H1 (cell line): Measurements from ENCODE around the gene AOPEP. TPM values are rescaled to one million over a fixed set of nuclear protein-coding genes. Genes with fewer than 3 reads are reported as not detected.

ENCODE experiments used
- CTCF ChIA-PET: fragments of 300-600 bp; sonication (Branson Sonifier 250); formaldehyde crosslinking; loops from one replicate; lab custom pipeline; 2021; ENCODE audit not compliant: partially characterized antibody; lab: Charles Lee
- POLR2A ChIA-PET: fragments of 300-600 bp; sonication (Branson Sonifier 250); formaldehyde crosslinking; loops from one replicate; lab custom pipeline; 2021; ENCODE audit warnings: inconsistent platforms; ENCODE audit not compliant: partially characterized antibody; lab: Charles Lee
- DNase-seq, 2 experiments: peaks; one replicate each; pipeline versions ENCODE4 v3.0.0 to v3.0.0-alpha.2; 2010 to 2022; ENCODE audit warnings: low spot score in 2 of 2, low read depth in 1 of 2, mixed read lengths in 1 of 2
- FAIRE-seq: peaks from 2 replicates; lab custom pipeline; 2011; peaks lifted over from hg19 to GRCh38; lab: Jason Lieb, UNC
- H2AFZ ChIP-seq: 2 replicates; pipeline ENCODE4 v1.8.1; 2012; ENCODE audit warnings: low read length, inconsistent platforms
- H2AK5ac ChIP-seq: 2 replicates; pipeline ENCODE4 v1.6.1; 2013; ENCODE audit warnings: low read depth, low read length
- H2BK120ac ChIP-seq: replicated peaks from 2 replicates; pipeline ENCODE3; 2013; ENCODE audit warnings: low read depth, low read length, inconsistent platforms
- H2BK12ac ChIP-seq: 2 replicates; pipeline ENCODE4 v1.6.1; 2013; ENCODE audit warnings: low read depth, low read length
- H2BK15ac ChIP-seq: 2 replicates; pipeline ENCODE4 v1.6.1; 2013; ENCODE audit warnings: low read length
- H2BK20ac ChIP-seq: 2 replicates; pipeline ENCODE4 v1.6.1; 2013; ENCODE audit warnings: low read length
- H2BK5ac ChIP-seq: 2 replicates; pipeline ENCODE4 v1.6.1; 2013; ENCODE audit warnings: low read depth, low read length
- H3K14ac ChIP-seq: 2 replicates; pipeline ENCODE4 v1.6.1; 2013; ENCODE audit warnings: inconsistent platforms; ENCODE audit not compliant: insufficient read length
- H3K18ac ChIP-seq: 2 replicates; pipeline ENCODE4 v1.6.1; 2013; ENCODE audit warnings: low read length; ENCODE audit errors: extremely low read depth
- H3K23ac ChIP-seq: 2 replicates; pipeline ENCODE4 v1.6.1; 2013; ENCODE audit warnings: inconsistent platforms; ENCODE audit not compliant: insufficient read length
- H3K23me2 ChIP-seq: 2 replicates; pipeline ENCODE4 v1.6.1; 2013; ENCODE audit warnings: low read depth, low read length
- H3K27ac ChIP-seq: 2 replicates; pipeline ENCODE4 v1.6.1; 2011; ENCODE audit warnings: low read depth, low read length, inconsistent platforms
- H3K27me3 ChIP-seq, 4 experiments: replicated peaks in 1 of 4; 1 replicate in 1 of 4; 2 replicates in 3 of 4; pipeline versions ENCODE4 v1.6.1 to v1.8.1; 2011 to 2013; ENCODE audit warnings: low read length in 3 of 4, mild to moderate bottlenecking in 3 of 4, inconsistent platforms in 2 of 4, mixed read lengths in 2 of 4, moderate library complexity in 1 of 4; ENCODE audit not compliant: control insufficient read depth in 3 of 4, insufficient read depth in 3 of 4; ENCODE audit errors: extremely low read depth in 1 of 4
- H3K36me3 ChIP-seq, 4 experiments: 2 replicates each; pipeline versions ENCODE4 v1.6.1 to v1.8.1; 2011 to 2013; ENCODE audit warnings: mild to moderate bottlenecking in 4 of 4, low read length in 3 of 4, moderate library complexity in 2 of 4, control low read depth in 1 of 4, inconsistent platforms in 1 of 4; ENCODE audit not compliant: insufficient read depth in 4 of 4, control insufficient read depth in 2 of 4
- H3K4ac ChIP-seq: replicated peaks from 2 replicates; pipeline ENCODE3; 2013; ENCODE audit warnings: low read length, low read depth, mixed read lengths, inconsistent platforms; ENCODE audit not compliant: insufficient read length
- H3K4me1 ChIP-seq, 4 experiments: replicated peaks in 1 of 4; 1 replicate in 1 of 4; 2 replicates in 3 of 4; pipeline versions ENCODE4 v1.6.1 to v1.8.1; 2011 to 2013; ENCODE audit warnings: low read length in 3 of 4, inconsistent platforms in 2 of 4, mixed read lengths in 1 of 4; ENCODE audit not compliant: insufficient read depth in 4 of 4, control insufficient read depth in 3 of 4
- H3K4me2 ChIP-seq, 2 experiments: 2 replicates each; pipeline versions ENCODE4 v1.6.1 to v1.8.1; 2011 to 2013; ENCODE audit warnings: low read depth in 2 of 2, low read length in 2 of 2, control low read depth in 1 of 2, inconsistent platforms in 1 of 2, mild to moderate bottlenecking in 1 of 2; ENCODE audit not compliant: insufficient read depth in 1 of 2
- H3K4me3 ChIP-seq, 4 experiments: fragments of 200-600, 300-600 bp in 1 of 4; sonication (generic), shearing (Covaris generic), sonication (Bioruptor Twin) in 1 of 4; 2 replicates each; pipeline versions ENCODE4 v1.5.1 to v1.8.1; 2011 to 2016; ENCODE audit warnings: low read length in 4 of 4, low read depth in 3 of 4, control low read depth in 2 of 4, inconsistent platforms in 2 of 4, mild to moderate bottlenecking in 2 of 4, mixed read lengths in 1 of 4, moderate library complexity in 1 of 4; ENCODE audit not compliant: insufficient read depth in 2 of 4; ENCODE audit errors: extremely low read depth in 1 of 4
- H3K56ac ChIP-seq: replicated peaks from 2 replicates; pipeline ENCODE3; 2013; ENCODE audit warnings: low read depth, mild to moderate bottlenecking, mixed read lengths, low read length, inconsistent platforms; ENCODE audit not compliant: insufficient read length
- H3K79me1 ChIP-seq: 2 replicates; pipeline ENCODE4 v1.6.1; 2013; ENCODE audit warnings: low read depth, low read length, control low read depth
- H3K79me2 ChIP-seq, 2 experiments: 2 replicates each; pipeline versions ENCODE4 v1.6.1 to v1.8.1; 2012 to 2013; ENCODE audit warnings: low read length in 2 of 2, mild to moderate bottlenecking in 2 of 2, inconsistent platforms in 1 of 2; ENCODE audit not compliant: insufficient read depth in 2 of 2, control insufficient read depth in 1 of 2
- H3K9ac ChIP-seq, 4 experiments: replicated peaks in 1 of 4; 1 replicate in 1 of 4; 2 replicates in 3 of 4; pipeline versions ENCODE4 v1.6.1 to v1.8.1; 2011 to 2013; ENCODE audit warnings: low read depth in 3 of 4, low read length in 3 of 4, control low read depth in 2 of 4, mild to moderate bottlenecking in 2 of 4, moderate library complexity in 2 of 4, inconsistent platforms in 1 of 4; ENCODE audit errors: extremely low read depth in 1 of 4
- H3K9me3 ChIP-seq, 2 experiments: 2 replicates each; pipeline versions ENCODE4 v1.6.1 to v1.8.1; 2012 to 2013; ENCODE audit warnings: mild to moderate bottlenecking in 2 of 2, moderate library complexity in 2 of 2, control low read depth in 1 of 2, inconsistent platforms in 1 of 2, low read depth in 1 of 2, low read length in 1 of 2, mixed read lengths in 1 of 2; ENCODE audit not compliant: insufficient read depth in 2 of 2
- H4K20me1 ChIP-seq, 2 experiments: replicated peaks in 1 of 2; 2 replicates each; pipeline versions ENCODE3 to v1.8.1; 2011 to 2013; ENCODE audit warnings: inconsistent platforms in 2 of 2, low read length in 2 of 2, mild to moderate bottlenecking in 1 of 2; ENCODE audit not compliant: insufficient read depth in 2 of 2, control insufficient read depth in 1 of 2
- H4K5ac ChIP-seq: 2 replicates; pipeline ENCODE4 v1.6.1; 2013; ENCODE audit warnings: low read length, low read depth, mixed read lengths, inconsistent platforms; ENCODE audit not compliant: insufficient read length
- H4K8ac ChIP-seq: 2 replicates; pipeline ENCODE4 v1.8.0; 2013; ENCODE audit warnings: mild to moderate bottlenecking, moderate library complexity, low read length, inconsistent platforms; ENCODE audit not compliant: insufficient read depth; ENCODE audit errors: extremely low read depth
- H4K91ac ChIP-seq: replicated peaks from 2 replicates; pipeline ENCODE3; 2013; ENCODE audit warnings: low read length, mixed read lengths, inconsistent platforms; ENCODE audit not compliant: insufficient read length
- BCL11A ChIP-seq, 2 experiments: IDR thresholded peaks; one replicate each; pipeline ENCODE4 v1.6.1; 2011; ENCODE audit warnings: low read depth in 2 of 2, low read length in 2 of 2, mild to moderate bottlenecking in 2 of 2
- BRCA1 ChIP-seq: IDR thresholded peaks from 2 replicates; pipeline ENCODE4 v1.6.1; 2012; ENCODE audit warnings: low read depth, low read length, improper control_type of control experiment
- CBX8 ChIP-seq: fragments of 300-800, 300-1000 bp; sonication (generic); IDR thresholded peaks from 2 replicates; pipeline ENCODE4 v1.7.1; 2016; ENCODE audit warnings: low read depth, low read length, borderline replicate concordance
- CREB1 ChIP-seq: IDR thresholded peaks from 2 replicates; pipeline ENCODE4 v1.6.1; 2012; ENCODE audit warnings: inconsistent platforms
- E2F6 ChIP-seq: IDR thresholded peaks from 2 replicates; pipeline ENCODE4 v1.6.1; 2012; ENCODE audit warnings: inconsistent platforms
- RBBP5 ChIP-seq: IDR thresholded peaks from 2 replicates; pipeline ENCODE4 v1.7.1; 2012; ENCODE audit warnings: low read depth, mild to moderate bottlenecking, inconsistent platforms, low read length, moderate library complexity, borderline replicate concordance
- RNF2 ChIP-seq: fragments of 200-900, 300-1000 bp; sonication (generic); IDR thresholded peaks from 2 replicates; pipeline ENCODE4 v1.7.1; 2016; ENCODE audit warnings: borderline replicate concordance, low read depth, mild to moderate bottlenecking, antibody characterized with exemption, low read length; ENCODE audit not compliant: poor library complexity, severe bottlenecking; ENCODE audit errors: missing control alignments
- WGBS, 2 experiments: shearing (Covaris generic) in 1 of 2; methylation state at CpG; one replicate each; pipeline versions ENCODE4 v1.1.6 to v1.1.7; 2013 to 2015; ENCODE audit warnings: low lambda C conversion rate in 2 of 2, mixed read lengths in 2 of 2, inconsistent platforms in 1 of 2, low coverage in 1 of 2, missing lambda C conversion rate in 1 of 2; ENCODE audit not compliant: insufficient replicate concordance in 2 of 2, insufficient coverage in 1 of 2, insufficient read length in 1 of 2; ENCODE audit errors: extremely low coverage in 1 of 2, missing lambda C conversion rate in 1 of 2; 5-methylcytosine and 5-hydroxymethylcytosine counted together
- polyA plus RNA-seq, 7 experiments: library from polyadenylated mRNA; depleted of rRNA in 3 of 7; stranded (reverse) in 5 of 7; unstranded in 2 of 7; fragments of >200 nt in 5 of 7; fragments of 200-250 nt in 2 of 7; gene quantifications; 1 replicate in 5 of 7; 2 replicates in 1 of 7; 4 replicates in 1 of 7; pipeline versions ENCODE4 v1.2.1 to v1.2.3, GENCODE V29; 2011 to 2013; ENCODE audit warnings: missing spikeins in 2 of 7, mixed read lengths in 2 of 7
- total RNA-seq: library from RNA; stranded (reverse); fragmentation: NEBNext Ultra II Directional; extraction: Animal tissue kit (Norgen Biotek cat#: 25700); gene quantifications from 2 replicates; pipeline ENCODE4 v1.2.1, GENCODE V29; 2021

Gene AOPEP
- total and polyA plus RNA-seq, 2 of the 8 experiments (the other 6 are each of a cell fraction or from before 2014, with no cell fraction given) = 6.1 to 14.3 TPM

- CTCF ChIA-PET = interaction anchor here (1.7 kb wide), 1 partner anchor 317 kb away, joined by 4 read pairs; no protein-coding TSS in a partner anchor
- Histone ChIP-seq H4K91ac (no peak overlapping the region), H2AFZ (no peak overlapping the region), H2BK120ac (no peak overlapping the region), H3K14ac (no peak overlapping the region), H2AK5ac (no peak overlapping the region), H3K79me2 (peaks cover 0 to 2% of the 10 kb centered on the region in 2 experiments; a peak in 1 of 4 replicates), H3K4ac (no peak overlapping the region), H2BK20ac (no peak overlapping the region), H4K20me1 (no peaks in the 10 kb centered on the region), H3K23ac (no peak overlapping the region), H3K27ac (no peak overlapping the region), H3K27me3 (no peaks in the 10 kb centered on the region), H3K79me1 (peaks cover 3% of the 10 kb centered on the region; the same call in 1 of the 2 replicates), H3K18ac (no peak overlapping the region), H4K5ac (no peak overlapping the region), H4K8ac (no peak overlapping the region), H2BK5ac (peak overlapping the region; percentile 4; the same call in 1 of the 2 replicates), H3K9ac (no peak overlapping the region), H3K4me3 (no peak overlapping the region), H2BK12ac (no peak overlapping the region), H3K4me2 (no peak overlapping the region), H2BK15ac (no peak overlapping the region), H3K56ac (no peak overlapping the region), H3K36me3 (no peaks in the 10 kb centered on the region), H3K4me1 (no peaks in the 10 kb centered on the region), H3K9me3 (no peaks in the 10 kb centered on the region), H3K23me2 (no peaks in the 10 kb centered on the region)
- POLR2A ChIA-PET = interaction anchor here (1.4 kb wide), 1 partner anchor 8 kb away, joined by 5 read pairs; no protein-coding TSS in a partner anchor
- no peak for FAIRE-seq
- no peak for DNase-seq
- WGBS, 2 experiments = 96% methylated on average over 6 of the region's 6 CpGs; no CpG with 5 or more reads in 1 of the 2 experiments
- TF ChIP-seq RBBP5 (no peak), BCL11A (IDR thresholded peaks at IDR 0.05; ENCODE audit: low read depth in 2 of 2, low read length in 2 of 2) (no peak), E2F6 (no peak), CREB1 (no peak), BRCA1 (no peak), CBX8 (no peak), RNF2 (no peak)
Observed at GRCh38 chr9:94809778-94810177, 83.3 kb downstream of the AOPEP start.
